Mesendoderm (in vitro differentiated cells): ENCODE results near the gene ARHGAP11A.
A peak's percentile ranks its signal among the peaks of the same experiment; 100 is the strongest.

ENCODE experiments used
- DNase-seq: peaks from one replicate; pipeline ENCODE4 v3.0.0; 2013
- H2AK5ac ChIP-seq: 2 replicates; pipeline ENCODE4 v1.6.1; 2013; ENCODE audit warnings: low read length, inconsistent platforms
- H2BK120ac ChIP-seq: 2 replicates; pipeline ENCODE4 v1.6.1; 2013; ENCODE audit warnings: low read depth, mild to moderate bottlenecking, low read length, moderate library complexity, mixed read lengths
- H2BK15ac ChIP-seq: replicated peaks from 2 replicates; pipeline ENCODE4 v1.6.1; 2013; ENCODE audit warnings: low read depth, mild to moderate bottlenecking, moderate library complexity
- H2BK5ac ChIP-seq: 2 replicates; pipeline ENCODE4 v1.6.1; 2013; ENCODE audit warnings: low read length, inconsistent platforms
- H3K18ac ChIP-seq: 2 replicates; pipeline ENCODE4 v1.6.1; 2013; ENCODE audit warnings: mild to moderate bottlenecking, low read length, mixed read lengths
- H3K23ac ChIP-seq: one replicate; pipeline ENCODE4 v1.6.1; 2013; ENCODE audit warnings: low read length
- H3K27ac ChIP-seq: 2 replicates; pipeline ENCODE4 v1.5.1; 2013; ENCODE audit warnings: low read depth, mild to moderate bottlenecking, inconsistent platforms, low read length, moderate library complexity
- H3K27me3 ChIP-seq: 2 replicates; pipeline ENCODE4 v1.6.1; 2013; ENCODE audit warnings: low read length, control low read depth, mild to moderate bottlenecking, inconsistent platforms; ENCODE audit not compliant: insufficient read depth, poor library complexity
- H3K36me3 ChIP-seq: 2 replicates; pipeline ENCODE4 v1.6.1; 2013; ENCODE audit warnings: low read length, inconsistent platforms; ENCODE audit not compliant: control insufficient read depth, insufficient read depth
- H3K4ac ChIP-seq: one replicate; pipeline ENCODE4 v1.6.1; 2013; ENCODE audit warnings: low read depth, mild to moderate bottlenecking, low read length, moderate library complexity
- H3K4me1 ChIP-seq: 2 replicates; pipeline ENCODE4 v1.6.1; 2013; ENCODE audit warnings: low read depth, low read length, inconsistent platforms; ENCODE audit not compliant: control insufficient read depth
- H3K4me2 ChIP-seq: 2 replicates; pipeline ENCODE4 v1.6.1; 2013; ENCODE audit warnings: low read length
- H3K4me3 ChIP-seq: 2 replicates; pipeline ENCODE4 v1.5.1; 2013; ENCODE audit warnings: mild to moderate bottlenecking, low read length
- H3K56ac ChIP-seq: one replicate; pipeline ENCODE4 v1.6.1; 2013; ENCODE audit warnings: low read length
- H3K79me1 ChIP-seq: 2 replicates; pipeline ENCODE4 v1.6.1; 2013; ENCODE audit warnings: low read length, inconsistent platforms
- H3K79me2 ChIP-seq: 2 replicates; pipeline ENCODE4 v1.6.1; 2013; ENCODE audit warnings: mild to moderate bottlenecking, low read length; ENCODE audit not compliant: control insufficient read depth, insufficient read depth
- H3K9ac ChIP-seq: 2 replicates; pipeline ENCODE4 v1.6.1; 2013; ENCODE audit warnings: low read length, inconsistent platforms
- H4K5ac ChIP-seq: one replicate; pipeline ENCODE4 v1.6.1; 2013; ENCODE audit warnings: low read length
- H4K8ac ChIP-seq: one replicate; pipeline ENCODE4 v1.6.1; 2013; ENCODE audit warnings: low read depth, mild to moderate bottlenecking, control low read depth, low read length, moderate library complexity
- WGBS: extraction: QIAGEN DNeasy Blood & Tissue Kit; methylation state at CpG from one replicate; pipeline ENCODE4 v1.1.7; 2013; ENCODE audit warnings: low lambda C conversion rate, missing lambda C conversion rate; ENCODE audit not compliant: insufficient coverage; ENCODE audit errors: extremely low coverage; 5-methylcytosine and 5-hydroxymethylcytosine counted together

Gene ARHGAP11A

DNA sequence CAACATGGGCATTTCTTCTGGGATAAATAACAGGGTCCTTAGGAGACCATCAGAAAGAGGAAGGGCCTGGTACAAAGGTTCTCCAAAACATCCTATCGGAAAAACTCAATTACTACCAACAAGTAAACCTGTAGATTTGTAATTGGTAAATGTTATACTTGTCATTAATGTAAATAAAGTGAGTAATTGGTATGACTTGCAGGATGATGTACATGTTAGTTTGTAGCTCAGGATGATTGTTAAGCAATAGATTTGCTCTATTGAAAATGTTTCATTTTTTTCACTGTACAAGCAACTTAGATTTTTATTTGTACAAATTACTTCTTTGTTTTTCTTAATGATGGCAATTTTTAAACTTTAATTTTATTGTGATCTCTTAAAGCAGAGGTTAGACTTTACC, 22.4 kb downstream of the ARHGAP11A start:
- Histone ChIP-seq H3K4me3 (no peak overlapping the region), H3K4me2 (no peak overlapping the region), H2BK120ac (no peak overlapping the region), H2AK5ac (no peak overlapping the region), H4K5ac (no peak overlapping the region), H3K79me2 (no peaks in the 10 kb centered on the region), H2BK5ac (no peak overlapping the region), H3K4me1 (peaks cover 4% of the 10 kb centered on the region), H3K79me1 (peaks cover 1% of the 10 kb centered on the region), H4K8ac (no peak overlapping the region), H3K56ac (no peak overlapping the region), H3K23ac (no peak overlapping the region), H3K18ac (no peak overlapping the region), H3K4ac (no peak overlapping the region), H3K36me3 (peaks cover 9% of the 10 kb centered on the region), H3K27me3 (no peaks in the 10 kb centered on the region), H3K27ac (no peak overlapping the region), H2BK15ac (no peak overlapping the region), H3K9ac (no peak overlapping the region)
- no CpG with 5 or more reads among the region's 1 CpG for WGBS
- DNase-seq = no peak

DNA sequence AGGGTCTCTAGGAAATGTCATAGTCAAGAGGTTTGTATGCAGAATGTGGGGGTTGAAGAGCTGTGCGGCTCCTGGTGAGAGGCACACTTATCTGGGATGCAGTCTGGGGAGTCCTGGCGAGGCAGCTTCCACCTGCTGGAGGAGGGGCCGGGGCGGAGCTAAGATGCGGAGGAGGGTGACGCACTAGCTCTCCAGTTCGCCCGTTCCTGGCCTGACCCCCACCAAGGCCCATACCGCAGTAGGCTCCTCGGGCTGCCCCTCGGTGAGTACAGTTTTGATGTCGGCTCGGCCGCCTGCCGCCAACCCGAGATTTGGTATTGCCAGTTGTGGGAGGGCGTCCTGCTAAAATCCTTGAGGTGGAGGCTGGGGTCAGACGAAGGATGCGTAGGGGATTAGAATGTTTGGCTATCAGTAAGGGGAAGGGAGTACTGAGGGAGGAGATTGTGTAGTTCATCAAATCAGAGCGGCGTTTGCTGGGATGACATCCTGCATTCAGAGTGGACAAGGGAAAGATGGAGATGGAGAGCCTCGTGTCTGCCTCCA, 26.3 kb downstream of the ARHGAP11A start, which contains the start of gene SCG5:
Gene SCG5, plus strand, starts transcription at position 194 of the 543 bp plus-strand sequence. CDS start 1,883 bp downstream, outside the sequence.
- Histone ChIP-seq H3K56ac (peak within 1 kb of the TSS; percentile 44), H3K79me1 (no peaks in the 10 kb centered on the region), H2BK120ac (no peak within 1 kb of the TSS), H3K4ac (no peak within 1 kb of the TSS), H3K9ac (peak within 1 kb of the TSS; percentile 38), H3K27me3 (no peaks in the 10 kb centered on the region), H4K5ac (no peak within 1 kb of the TSS), H3K23ac (no peak within 1 kb of the TSS), H3K4me3 (no peak within 1 kb of the TSS), H3K27ac (peak within 1 kb of the TSS; percentile 14), H2AK5ac (no peak within 1 kb of the TSS), H3K4me1 (peaks cover 5% of the 10 kb centered on the region), H2BK15ac (no peak within 1 kb of the TSS), H3K36me3 (peaks cover 4% of the 10 kb centered on the region), H3K18ac (no peak within 1 kb of the TSS), H4K8ac (no peak within 1 kb of the TSS), H3K4me2 (peak within 1 kb of the TSS; percentile 66), H2BK5ac (no peak within 1 kb of the TSS), H3K79me2 (no peaks in the 10 kb centered on the region)
- peak; percentile 85 for DNase-seq
- no CpG with 5 or more reads among the region's 22 CpGs for WGBS

DNA sequence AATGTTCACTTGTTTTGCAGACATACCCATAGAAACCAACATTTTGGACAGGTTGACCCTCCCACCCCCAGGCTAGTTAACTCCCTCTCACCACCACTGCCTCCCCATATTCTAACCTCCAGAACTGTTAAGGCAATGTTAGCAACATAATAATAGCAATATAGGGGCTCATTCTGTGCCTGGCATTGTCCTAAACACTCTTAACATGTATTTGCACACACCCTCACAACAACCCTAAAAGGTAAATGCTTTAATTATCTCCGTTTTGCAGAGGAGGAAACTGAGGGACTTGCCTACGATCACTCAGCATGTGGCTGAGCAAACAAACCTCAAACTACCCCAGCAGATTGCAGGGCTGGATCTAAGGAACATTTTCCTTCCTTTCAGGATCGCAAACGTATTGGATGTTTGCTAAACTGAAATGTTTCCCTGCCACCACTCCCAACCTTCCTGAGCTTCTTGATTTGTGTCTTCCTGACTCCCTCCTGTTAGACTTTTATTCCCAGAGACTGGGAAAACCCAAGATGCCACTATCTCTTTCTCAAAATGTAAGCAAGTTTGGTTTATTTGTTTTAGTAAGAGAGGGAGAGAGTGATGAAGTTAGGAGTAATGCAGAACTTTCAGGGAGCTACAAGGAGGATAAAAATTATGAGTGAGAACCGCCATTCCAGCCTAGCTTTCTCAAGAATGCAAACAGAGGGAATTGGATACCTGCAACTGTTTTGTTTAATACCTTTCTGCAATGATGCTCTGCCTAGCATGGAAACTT, 27.5 kb downstream of the ARHGAP11A start:
- Histone ChIP-seq H3K27me3 (no peaks in the 10 kb centered on the region), H3K27ac (no peak overlapping the region), H2AK5ac (no peak overlapping the region), H3K18ac (no peak overlapping the region), H2BK120ac (no peak overlapping the region), H3K79me1 (no peaks in the 10 kb centered on the region), H3K4me2 (no peak overlapping the region), H2BK15ac (no peak overlapping the region), H4K8ac (no peak overlapping the region), H3K36me3 (no peaks in the 10 kb centered on the region), H4K5ac (no peak overlapping the region), H3K4ac (no peak overlapping the region), H3K9ac (no peak overlapping the region), H3K4me3 (no peak overlapping the region), H3K4me1 (peaks cover 5% of the 10 kb centered on the region), H2BK5ac (no peak overlapping the region), H3K56ac (no peak overlapping the region), H3K23ac (no peak overlapping the region), H3K79me2 (no peaks in the 10 kb centered on the region)
- no CpG with 5 or more reads among the region's 5 CpGs for WGBS
- DNase-seq = no peak

DNA sequence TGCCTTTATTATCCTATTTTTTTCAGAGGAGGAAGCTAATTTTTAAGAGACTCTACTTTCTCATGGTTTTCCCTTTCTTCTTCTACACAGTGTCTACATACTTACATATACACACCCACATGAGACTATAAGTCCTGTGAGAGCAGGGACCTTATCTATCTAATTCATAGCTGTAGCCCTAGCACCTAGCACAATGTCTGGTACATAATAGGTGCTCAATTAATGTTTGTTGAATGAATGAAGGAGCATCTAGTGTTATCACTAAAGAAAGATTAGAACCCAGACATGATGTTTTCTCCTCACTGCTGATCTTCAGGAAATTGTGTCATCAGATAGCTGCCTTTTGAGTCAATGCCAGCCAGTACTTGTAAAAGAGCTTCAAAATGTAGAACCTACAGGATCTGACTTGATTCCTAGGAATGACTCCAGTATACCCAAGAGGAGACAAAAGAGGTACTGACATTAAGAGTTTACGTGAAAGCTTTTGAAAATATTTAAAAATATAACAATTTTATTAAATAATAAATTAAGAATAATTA, 28.7 kb downstream of the ARHGAP11A start:
- Histone ChIP-seq H3K36me3 (no peaks in the 10 kb centered on the region), H3K4me3 (no peak overlapping the region), H3K23ac (no peak overlapping the region), H4K5ac (no peak overlapping the region), H2BK5ac (no peak overlapping the region), H2BK15ac (no peak overlapping the region), H3K56ac (no peak overlapping the region), H3K9ac (no peak overlapping the region), H3K18ac (no peak overlapping the region), H3K79me2 (no peaks in the 10 kb centered on the region), H4K8ac (no peak overlapping the region), H3K4me1 (peaks cover 5% of the 10 kb centered on the region), H3K79me1 (no peaks in the 10 kb centered on the region), H3K4ac (no peak overlapping the region), H2BK120ac (no peak overlapping the region), H3K27me3 (no peaks in the 10 kb centered on the region), H3K4me2 (no peak overlapping the region), H2AK5ac (no peak overlapping the region), H3K27ac (no peak overlapping the region)
- no CpG with 5 or more reads among the region's 1 CpG for WGBS
- DNase-seq = no peak

DNA sequence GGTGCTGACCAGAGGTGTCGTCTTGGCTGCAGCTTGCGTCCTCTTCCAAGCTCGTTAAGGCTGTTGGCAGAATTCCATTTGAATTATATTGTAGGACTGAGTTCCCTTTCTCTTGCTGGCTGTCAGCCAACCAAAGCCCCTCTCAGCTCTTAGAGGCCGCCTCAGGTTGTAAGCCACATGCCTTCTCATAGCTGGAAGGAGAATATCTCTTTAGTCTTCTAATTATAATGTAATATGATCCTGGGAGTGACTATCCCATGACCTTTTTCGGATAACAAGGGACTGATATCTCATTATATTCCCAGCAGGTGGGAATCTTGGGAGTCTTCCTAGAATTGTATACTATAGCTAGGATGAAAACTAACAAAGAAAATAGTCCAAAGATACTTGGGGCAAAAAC, 31.0 kb downstream of the ARHGAP11A start:
- Histone ChIP-seq H3K4me2 (no peak overlapping the region), H3K56ac (no peak overlapping the region), H3K79me1 (no peaks in the 10 kb centered on the region), H3K27me3 (no peaks in the 10 kb centered on the region), H3K23ac (no peak overlapping the region), H3K4ac (no peak overlapping the region), H4K8ac (no peak overlapping the region), H3K9ac (no peak overlapping the region), H2AK5ac (no peak overlapping the region), H4K5ac (no peak overlapping the region), H2BK120ac (no peak overlapping the region), H3K4me1 (peaks cover 5% of the 10 kb centered on the region), H3K18ac (no peak overlapping the region), H3K79me2 (no peaks in the 10 kb centered on the region), H3K36me3 (no peaks in the 10 kb centered on the region), H2BK15ac (no peak overlapping the region), H3K27ac (no peak overlapping the region), H3K4me3 (no peak overlapping the region), H2BK5ac (no peak overlapping the region)
- peak; percentile 46 for DNase-seq
- no CpG with 5 or more reads among the region's 5 CpGs for WGBS
